ENCODE measurements around the gene SMR3B. TPM values are rescaled to one million over a fixed set of nuclear protein-coding genes. Genes with fewer than 3 reads are reported as not detected.

SMR3B gene
- not detected for total RNA-seq

- H3K36me3 ChIP-seq = no peaks in the 10 kb centered on the region
These were observed at the start of gene SMR3B for GRCh38 chr4:70382691-70383181. Gene SMR3B (plus strand): TSS chr4:70383131. CDS start chr4:70384511, 1,380 bp downstream.

GRCh38 chr4:70334681-70335080 lies 48.2 kb upstream of the SMR3B start, which contains the start of gene CABS1:
Gene CABS1 (plus strand): TSS chr4:70334981. CDS start chr4:70335040, 59 bp downstream.
- TF ChIP-seq POLR2A (IDR thresholded peaks at IDR 0.05) = no peak
- no peak for TF ChIP-seq CTCF (IDR thresholded peaks at IDR 0.05 in 4 of 5, conservative IDR thresholded peaks at IDR 0.05 in 1 of 5)
- Histone ChIP-seq H3K9me3 (no peaks in the 10 kb centered on the region), H3K27ac (no peak within 1 kb of the TSS), H3K4me3 (no peak within 1 kb of the TSS), H3K36me3 (no peaks in the 10 kb centered on the region), H3K27me3 (no peaks in the 10 kb centered on the region), H3K4me1 (no peaks in the 10 kb centered on the region)
- ATAC-seq = no peak
- in situ Hi-C loops (cut with MboI; ENCODE audit: low sequenced_read_pairs in 4 of 4) = no loop called here
- DNase-seq = no peak
- intact Hi-C loops (cut with DNase I; ENCODE audit: low total_unique reads) = no loop called here

More at GRCh38 chr4:70382691-70383181, at the start of gene SMR3B:
- H3K27ac ChIP-seq = no peak within 1 kb of the TSS
- TF ChIP-seq CTCF (IDR thresholded peaks at IDR 0.05 in 4 of 5, conservative IDR thresholded peaks at IDR 0.05 in 1 of 5) (no peak), POLR2A (IDR thresholded peaks at IDR 0.05) (no peak)
- DNase-seq (no peak), ATAC-seq (no peak)
- H3K4me1 ChIP-seq = no peaks in the 10 kb centered on the region
- no peaks in the 10 kb centered on the region for H3K27me3 ChIP-seq
- no peak within 1 kb of the TSS for H3K4me3 ChIP-seq
- intact Hi-C loops (cut with DNase I; ENCODE audit: low total_unique reads) = no loop called here
- H3K9me3 ChIP-seq = no peaks in the 10 kb centered on the region
- in situ Hi-C loops (cut with MboI; ENCODE audit: low sequenced_read_pairs in 4 of 4) = no loop called here

GRCh38 chr4:70336043-70336442 lies 46.9 kb upstream of the SMR3B start:
- ATAC-seq = no peak
- in situ Hi-C loops (cut with MboI; ENCODE audit: low sequenced_read_pairs in 4 of 4) = no loop called here
- no peaks in the 10 kb centered on the region for H3K4me1 ChIP-seq

GRCh38 chr4:70337886-70338420 lies 45.0 kb upstream of the SMR3B start:
- H3K9me3 ChIP-seq = no peaks in the 10 kb centered on the region
- no peak overlapping the region for H3K27ac ChIP-seq
- no peak overlapping the region for H3K4me3 ChIP-seq
- no peaks in the 10 kb centered on the region for H3K4me1 ChIP-seq
- no peak for ATAC-seq
- no peak for TF ChIP-seq CTCF (IDR thresholded peaks at IDR 0.05 in 4 of 5, conservative IDR thresholded peaks at IDR 0.05 in 1 of 5)
- no peak for TF ChIP-seq POLR2A (IDR thresholded peaks at IDR 0.05)
- in situ Hi-C loops (cut with MboI; ENCODE audit: low sequenced_read_pairs in 4 of 4) (no loop called here), intact Hi-C loops (cut with DNase I; ENCODE audit: low total_unique reads) (no loop called here)
- no peak for DNase-seq
- H3K36me3 ChIP-seq = no peaks in the 10 kb centered on the region
- no peaks in the 10 kb centered on the region for H3K27me3 ChIP-seq

More at GRCh38 chr4:70336043-70336442, 46.9 kb upstream of the SMR3B start:
- Histone ChIP-seq H3K4me3 (no peak overlapping the region), H3K9me3 (no peaks in the 10 kb centered on the region), H3K27ac (no peak overlapping the region), H3K36me3 (no peaks in the 10 kb centered on the region), H3K27me3 (no peaks in the 10 kb centered on the region)
- no peak for DNase-seq
- intact Hi-C loops (cut with DNase I; ENCODE audit: low total_unique reads) = no loop called here
- TF ChIP-seq CTCF (IDR thresholded peaks at IDR 0.05 in 4 of 5, conservative IDR thresholded peaks at IDR 0.05 in 1 of 5) = no peak
- TF ChIP-seq POLR2A (IDR thresholded peaks at IDR 0.05) = no peak

- no peak overlapping the region for H3K27ac ChIP-seq
- in situ Hi-C loops (cut with MboI; ENCODE audit: low sequenced_read_pairs in 4 of 4) = no loop called here
- no peaks in the 10 kb centered on the region for H3K9me3 ChIP-seq
- no peak for DNase-seq
- no peak for ATAC-seq
- H3K36me3 ChIP-seq = no peaks in the 10 kb centered on the region
- no peaks in the 10 kb centered on the region for H3K4me1 ChIP-seq
- intact Hi-C loops (cut with DNase I; ENCODE audit: low total_unique reads) = no loop called here
- TF ChIP-seq POLR2A (IDR thresholded peaks at IDR 0.05) (no peak), CTCF (IDR thresholded peaks at IDR 0.05 in 4 of 5, conservative IDR thresholded peaks at IDR 0.05 in 1 of 5) (no peak)
- H3K4me3 ChIP-seq = no peak overlapping the region
- H3K27me3 ChIP-seq = no peaks in the 10 kb centered on the region
These were observed 26.7 kb upstream of the SMR3B start for GRCh38 chr4:70356185-70356584.

Data from gastrocnemius medialis (tissue), 4 donors.